HEK293T (cell line): ENCODE data around the gene TMSB4X.

Experiments used
- ARNT ChIP-seq: fragments of 450-650 bp; IDR thresholded peaks from 2 replicates; pipeline ENCODE4 v1.6.1; 2017; ENCODE audit warnings: mild to moderate bottlenecking
- BHLHE40 ChIP-seq: fragments of 450-650 bp; IDR thresholded peaks from 2 replicates; pipeline ENCODE4 v1.6.1; 2016; ENCODE audit warnings: mild to moderate bottlenecking, moderate library complexity, borderline replicate concordance
- ELF4 ChIP-seq: fragments of 450-650 bp; IDR thresholded peaks from 2 replicates; pipeline ENCODE4 v1.6.1; 2017; ENCODE audit warnings: antibody characterized with exemption
- FOXA1 ChIP-seq: fragments of 450-650 bp; IDR thresholded peaks from 2 replicates; pipeline ENCODE4 v1.6.1; 2016; ENCODE audit warnings: mild to moderate bottlenecking
- FOXK2 ChIP-seq: fragments of 450-650 bp; IDR thresholded peaks from 2 replicates; pipeline ENCODE4 v1.6.1; 2016; ENCODE audit warnings: mild to moderate bottlenecking
- FOXM1 ChIP-seq: fragments of 450-650 bp; IDR thresholded peaks from 2 replicates; pipeline ENCODE4 v1.6.1; 2017; ENCODE audit warnings: mild to moderate bottlenecking, borderline replicate concordance
- HDGF ChIP-seq: fragments of 450-650 bp; IDR thresholded peaks from 2 replicates; pipeline ENCODE4 v1.6.1; 2017; ENCODE audit warnings: antibody characterized with exemption, borderline replicate concordance
- L3MBTL2 ChIP-seq: fragments of 450-650 bp; conservative IDR thresholded peaks from 2 replicates; pipeline ENCODE4 v1.6.1; 2016; ENCODE audit warnings: mild to moderate bottlenecking
- NFRKB ChIP-seq: fragments of 450-650 bp; IDR thresholded peaks from 2 replicates; pipeline ENCODE4 v1.6.1; 2016; ENCODE audit warnings: mild to moderate bottlenecking, moderate library complexity
- SP1 ChIP-seq: fragments of 450-650 bp; IDR thresholded peaks from 2 replicates; pipeline ENCODE4 v1.6.1; 2017
- SUZ12 ChIP-seq: fragments of 450-650 bp; IDR thresholded peaks from 2 replicates; pipeline ENCODE4 v1.6.1; 2016; ENCODE audit warnings: mild to moderate bottlenecking
- TARDBP ChIP-seq: fragments of 450-650 bp; IDR thresholded peaks from 2 replicates; pipeline ENCODE4 v1.6.1; 2016
- ZNF384 ChIP-seq: fragments of 450-650 bp; IDR thresholded peaks from 2 replicates; pipeline ENCODE4 v1.6.1; 2016
- TF ChIP-seq, protein P1 (sequence below): fragments of 450-650 bp; IDR thresholded peaks from 2 replicates; pipeline ENCODE4 v1.6.1; 2016

GRCh38 chrX:12954981-12955380 is 19.9 kb upstream of the TMSB4X start:
- TF ChIP-seq SUZ12 (no peak), L3MBTL2 (no peak), NFRKB (no peak), SP1 (no peak), HDGF (no peak), BHLHE40 (no peak), FOXM1 (no peak), ELF4 (no peak), FOXA1 (no peak), ARNT (no peak), FOXK2 (no peak), TARDBP (no peak), ZNF384 (no peak)
- TF ChIP-seq, protein P1, sequence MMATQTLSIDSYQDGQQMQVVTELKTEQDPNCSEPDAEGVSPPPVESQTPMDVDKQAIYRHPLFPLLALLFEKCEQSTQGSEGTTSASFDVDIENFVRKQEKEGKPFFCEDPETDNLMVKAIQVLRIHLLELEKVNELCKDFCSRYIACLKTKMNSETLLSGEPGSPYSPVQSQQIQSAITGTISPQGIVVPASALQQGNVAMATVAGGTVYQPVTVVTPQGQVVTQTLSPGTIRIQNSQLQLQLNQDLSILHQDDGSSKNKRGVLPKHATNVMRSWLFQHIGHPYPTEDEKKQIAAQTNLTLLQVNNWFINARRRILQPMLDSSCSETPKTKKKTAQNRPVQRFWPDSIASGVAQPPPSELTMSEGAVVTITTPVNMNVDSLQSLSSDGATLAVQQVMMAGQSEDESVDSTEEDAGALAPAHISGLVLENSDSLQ: no peak
